ENCODE measurements around the gene TPCN1.

TPCN1 gene

GRCh38 chr12:113289361-113289760, 68.1 kb downstream of the TPCN1 start:
- FAIRE-seq = no peak

GRCh38 chr12:113290506-113290905, 69.2 kb downstream of the TPCN1 start:
- FAIRE-seq = no peak

GRCh38 chr12:113291586-113291985, 70.3 kb downstream of the TPCN1 start:
- no peak for FAIRE-seq

GRCh38 chr12:113292091-113292490, 70.8 kb downstream of the TPCN1 start:
- FAIRE-seq = no peak

- no peak for FAIRE-seq
Measured at GRCh38 chr12:113292547-113292946, 71.3 kb downstream of the TPCN1 start.

DNA sequence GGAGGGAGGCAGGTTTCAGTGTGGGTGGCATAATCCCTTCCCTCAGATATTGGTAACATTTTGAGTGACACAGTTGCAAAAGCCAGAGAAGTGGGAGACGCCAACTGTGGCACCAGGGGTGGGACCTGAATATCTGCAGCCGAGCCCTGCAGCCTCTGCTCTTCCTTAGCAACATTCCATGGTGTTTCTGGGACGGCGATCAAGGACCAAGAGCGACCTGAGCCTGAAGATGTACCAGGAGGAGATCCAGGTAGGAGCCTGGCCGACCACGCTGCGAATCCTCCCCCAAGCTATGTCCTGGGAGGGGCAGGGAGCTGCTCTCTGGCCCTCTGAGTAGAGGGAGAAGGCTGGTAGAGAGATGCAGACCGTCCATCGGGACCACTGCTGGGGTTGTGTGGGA, 71.8 kb downstream of the TPCN1 start:
- no peak for FAIRE-seq

- no peak for FAIRE-seq
Measured at GRCh38 chr12:113295886-113296556, 74.8 kb downstream of the TPCN1 start.

- no peak for FAIRE-seq
Measured at GRCh38 chr12:113296557-113297213, 75.4 kb downstream of the TPCN1 start.

DNA sequence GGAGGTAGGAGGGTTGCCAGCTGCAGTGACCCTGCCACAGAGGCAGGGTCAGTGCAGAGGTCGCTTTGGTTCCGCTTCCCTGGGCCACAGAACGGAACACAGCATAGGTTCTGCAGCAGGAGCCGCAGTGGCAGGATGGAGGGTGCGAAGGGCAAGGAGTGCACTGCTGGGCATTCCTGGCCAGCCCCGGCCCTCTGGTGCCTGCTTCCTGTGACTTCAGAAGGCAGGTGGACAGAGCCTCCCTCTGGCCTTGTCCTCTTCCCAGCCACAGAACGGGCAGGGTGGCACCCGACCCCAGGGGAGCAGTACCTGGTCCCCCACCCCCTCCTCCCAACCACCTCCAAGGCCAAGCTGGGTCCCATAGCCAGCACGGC, 75.9 kb downstream of the TPCN1 start:
- no peak for FAIRE-seq

GRCh38 chr12:113297621-113298471, 76.6 kb downstream of the TPCN1 start:
- FAIRE-seq = no peak

GRCh38 chr12:113298472-113298817, 77.2 kb downstream of the TPCN1 start:
- no peak for FAIRE-seq

DNA sequence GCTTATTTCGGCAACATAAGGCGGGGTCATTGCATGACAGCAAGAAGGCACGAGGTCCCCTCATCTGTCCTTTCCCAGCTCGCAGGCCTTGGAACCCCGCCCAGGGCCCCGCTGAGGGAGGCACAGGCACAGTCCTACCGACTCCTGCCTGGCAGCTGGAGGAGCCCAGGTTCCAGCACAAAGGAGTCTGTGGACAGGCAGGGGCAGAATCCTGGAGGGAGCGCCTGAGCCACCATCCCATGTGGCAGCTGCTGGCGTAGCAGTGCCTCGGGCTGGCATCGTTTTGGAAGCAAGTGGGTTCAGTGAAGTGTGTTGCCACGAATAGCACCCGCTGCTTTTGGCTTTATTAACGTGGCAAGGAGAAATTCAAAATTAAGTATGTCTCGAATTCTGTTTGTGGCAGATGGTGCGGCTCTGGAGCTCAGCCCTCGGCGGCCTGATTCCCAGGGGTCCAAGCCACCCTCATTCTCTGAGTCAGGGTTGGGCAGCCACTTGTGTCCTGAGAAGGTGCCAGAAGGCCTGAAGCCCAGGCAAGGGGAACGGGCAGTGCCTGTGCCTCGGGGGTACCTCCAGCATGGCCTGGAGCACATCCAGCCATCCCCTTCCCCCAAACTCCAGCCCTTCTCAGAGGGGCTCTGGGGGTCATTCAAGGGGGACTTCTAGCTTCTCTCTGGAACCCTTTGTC, 77.7 kb downstream of the TPCN1 start:
- no peak for FAIRE-seq

- no peak for FAIRE-seq
Measured at GRCh38 chr12:113299619-113300237, 78.5 kb downstream of the TPCN1 start.

DNA sequence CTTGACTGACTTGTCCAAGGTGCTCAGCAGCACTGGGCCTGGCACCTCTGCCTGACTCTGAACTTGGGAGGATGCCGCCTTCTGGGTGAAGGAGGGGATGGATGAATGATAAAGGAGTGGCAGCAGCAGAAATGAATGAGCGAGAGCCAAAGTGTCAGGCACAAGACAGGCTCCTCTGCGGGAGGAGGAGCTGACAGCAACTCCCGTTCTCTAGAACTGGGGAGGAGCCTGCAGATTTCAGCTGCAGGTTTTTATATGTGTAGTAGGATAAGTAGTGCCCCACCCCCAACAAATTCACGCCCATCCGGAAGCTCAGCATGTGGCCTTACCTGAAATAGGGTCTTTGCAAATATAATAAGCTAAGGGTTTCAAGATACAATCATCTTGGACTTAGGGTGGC, 80.5 kb downstream of the TPCN1 start:
- FAIRE-seq = no peak

GRCh38 chr12:113302466-113302865, 81.2 kb downstream of the TPCN1 start:
- no peak for FAIRE-seq

DNA sequence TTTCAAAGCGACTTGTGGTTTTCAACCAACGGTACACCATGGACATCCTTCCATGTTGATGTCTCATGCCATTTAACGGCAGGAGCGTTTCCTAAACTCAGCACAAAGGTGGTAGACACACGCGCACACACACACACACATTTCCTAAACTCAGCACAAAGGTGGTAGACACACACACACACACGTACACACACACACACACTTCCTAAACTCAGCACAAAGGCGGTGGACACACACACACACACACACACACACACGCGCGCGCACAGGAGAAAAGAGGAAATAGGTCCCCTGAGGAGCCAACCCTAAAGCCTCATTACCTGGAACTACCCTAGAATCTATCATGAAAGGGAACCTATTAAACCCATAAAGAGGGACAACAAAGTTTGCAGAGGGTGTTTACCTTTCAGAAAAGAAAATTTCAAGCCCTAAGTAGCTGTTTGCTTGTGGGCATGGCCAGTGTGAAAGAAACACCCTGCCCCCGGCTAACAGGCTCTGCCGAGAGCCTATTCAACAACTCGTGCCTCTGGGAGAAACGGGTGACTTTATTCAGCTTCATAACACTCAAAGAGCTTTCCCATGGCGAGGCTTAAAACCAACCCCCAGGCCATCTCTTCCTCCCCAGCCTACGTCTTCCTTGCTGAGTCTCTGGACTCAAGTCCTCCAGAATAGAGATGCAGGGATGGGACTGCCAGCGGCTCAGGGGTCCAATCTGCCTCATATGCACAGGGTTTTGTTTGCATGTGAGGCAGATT, 81.8 kb downstream of the TPCN1 start:
- no peak for FAIRE-seq

- no peak for FAIRE-seq
Measured at GRCh38 chr12:113305281-113305856, 84.1 kb downstream of the TPCN1 start.

DNA sequence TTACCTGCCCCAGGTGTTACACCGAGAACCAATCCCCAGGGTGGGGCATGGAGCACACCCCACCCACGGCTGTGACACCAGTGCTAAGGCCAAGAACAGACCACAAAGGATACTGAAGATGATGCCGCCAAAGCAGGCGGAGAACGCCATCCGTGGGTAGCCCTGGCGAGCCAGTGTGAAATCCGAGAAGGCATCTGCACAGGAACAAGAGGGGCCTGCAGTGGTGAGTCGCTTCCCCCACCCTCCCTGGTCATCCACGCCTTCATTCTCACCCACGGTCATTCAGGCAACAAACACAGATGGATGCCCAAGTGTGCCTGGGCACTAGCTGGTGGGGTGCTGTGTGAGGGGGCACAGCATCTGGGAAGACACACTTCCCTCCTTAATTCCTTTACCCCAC, 85.1 kb downstream of the TPCN1 start:
- no peak for FAIRE-seq

DNA sequence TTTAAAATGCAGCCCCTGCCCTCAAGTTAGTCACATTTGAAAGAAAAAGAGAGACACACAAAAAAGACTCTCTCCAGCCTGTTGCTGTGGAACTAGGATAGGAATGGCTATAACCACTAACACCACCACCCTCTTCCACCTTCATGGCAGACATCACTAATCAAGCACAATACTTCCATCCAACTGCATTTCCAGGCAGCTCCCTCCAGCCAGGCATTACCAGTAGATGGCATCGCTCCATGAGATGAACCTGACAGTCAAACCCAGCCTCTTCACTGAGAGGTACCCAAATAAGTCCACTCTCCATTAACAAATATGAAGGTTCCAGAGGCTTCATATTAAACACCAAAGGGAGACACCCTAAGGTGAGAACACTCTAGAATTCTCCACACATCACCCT, 89.2 kb downstream of the TPCN1 start:
- no peak for FAIRE-seq

GRCh38 chr12:113314121-113314529, 92.9 kb downstream of the TPCN1 start:
- FAIRE-seq = no peak

- no peak for FAIRE-seq
Measured at GRCh38 chr12:113315358-113315757, 94.1 kb downstream of the TPCN1 start.

DNA sequence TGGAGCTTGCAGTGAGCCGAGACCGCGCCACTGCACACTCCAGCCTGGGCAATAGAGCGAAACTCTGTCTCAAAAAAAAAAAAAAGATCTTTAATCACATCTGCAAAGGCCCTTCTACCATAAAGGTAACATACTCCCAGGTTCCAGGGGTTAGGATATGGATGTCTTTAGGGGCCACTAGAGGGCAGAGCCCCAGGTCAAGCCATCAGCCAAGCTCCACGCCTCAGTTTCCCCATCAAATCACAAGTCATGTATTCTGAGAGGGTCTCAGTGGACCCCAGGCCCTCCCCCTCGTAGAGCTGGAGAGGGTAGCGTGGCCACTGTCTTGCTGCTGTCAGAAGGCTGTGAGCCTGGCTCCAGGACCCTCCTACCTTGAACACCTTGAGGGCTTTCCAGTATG, 94.9 kb downstream of the TPCN1 start:
- no peak for FAIRE-seq

Data from endometrium (tissue), 2 donors.